Fibroblast of villous mesenchyme (primary cell): ENCODE measurements around the gene MYO10. TPM values are rescaled to one million over a fixed set of nuclear protein-coding genes. Genes with fewer than 3 reads are reported as not detected.

ENCODE experiments used
- DNase-seq: peaks from one replicate; pipeline ENCODE4 v3.0.0-alpha.2; 2010; ENCODE audit warnings: low read depth
- H3K4me3 ChIP-seq: 2 replicates; pipeline ENCODE4 v1.5.1; 2011; ENCODE audit warnings: low read depth, mild to moderate bottlenecking, low read length
- total RNA-seq: library from RNA; depleted of rRNA; stranded (reverse); fragments of >200 nt; gene quantifications from 2 replicates; pipeline ENCODE4 v1.2.3, GENCODE V29; 2012
- TF ChIP-seq, protein P1 (sequence below): IDR thresholded peaks from 2 replicates; pipeline ENCODE4 v1.5.1; 2012; ENCODE audit warnings: low read depth, mild to moderate bottlenecking, low read length; ENCODE audit not compliant: insufficient read depth

MYO10 gene
- total RNA-seq, 1 donor: 36.7 TPM

DNA sequence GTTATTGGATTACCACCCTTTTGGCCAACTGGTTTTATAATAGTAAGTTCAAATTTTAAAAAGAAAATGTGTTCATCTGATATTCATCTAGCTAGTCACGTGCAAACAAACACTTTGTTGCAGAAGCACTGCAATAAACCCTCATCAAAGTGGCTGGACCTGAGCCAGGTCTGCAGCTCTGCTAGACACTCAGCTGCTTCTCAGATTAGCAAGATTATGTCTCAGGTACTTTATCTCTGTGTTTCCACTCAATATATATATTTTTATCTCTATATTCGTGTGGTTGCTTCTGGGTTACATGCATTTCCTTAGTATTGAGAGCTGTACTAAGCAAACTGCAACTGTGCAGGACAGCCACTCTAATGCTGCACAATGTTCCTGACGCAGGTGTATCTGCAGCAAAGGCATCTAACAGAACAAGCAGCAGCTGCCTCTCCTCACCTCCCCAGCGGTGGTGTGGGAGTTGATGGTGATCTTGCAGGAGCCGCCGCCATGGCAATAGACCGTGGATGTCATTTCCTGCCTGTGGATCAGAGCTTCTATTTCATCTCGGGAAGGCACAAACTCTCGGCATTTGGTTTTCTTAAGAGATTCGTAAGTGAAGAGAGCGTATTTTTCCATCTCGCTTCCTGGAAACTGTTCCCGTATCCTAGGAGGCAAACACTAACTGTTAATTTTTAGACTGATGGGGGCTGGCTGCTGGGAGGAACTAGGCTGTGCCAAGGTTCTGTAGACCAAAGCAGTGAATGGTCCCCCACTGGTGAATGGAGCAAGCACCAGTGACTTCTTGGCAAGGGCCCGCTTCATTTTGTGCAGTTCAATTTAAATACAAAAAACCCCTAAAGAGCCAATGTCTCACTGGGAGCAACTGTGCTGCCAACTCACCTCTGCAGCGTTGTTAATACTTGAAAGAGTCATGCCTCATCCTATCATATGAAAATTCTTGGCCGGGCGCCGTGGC lies 262.6 kb downstream of the MYO10 start:
- DNase-seq: no peak
- no peak overlapping the region for H3K4me3 ChIP-seq
- TF ChIP-seq, protein P1, sequence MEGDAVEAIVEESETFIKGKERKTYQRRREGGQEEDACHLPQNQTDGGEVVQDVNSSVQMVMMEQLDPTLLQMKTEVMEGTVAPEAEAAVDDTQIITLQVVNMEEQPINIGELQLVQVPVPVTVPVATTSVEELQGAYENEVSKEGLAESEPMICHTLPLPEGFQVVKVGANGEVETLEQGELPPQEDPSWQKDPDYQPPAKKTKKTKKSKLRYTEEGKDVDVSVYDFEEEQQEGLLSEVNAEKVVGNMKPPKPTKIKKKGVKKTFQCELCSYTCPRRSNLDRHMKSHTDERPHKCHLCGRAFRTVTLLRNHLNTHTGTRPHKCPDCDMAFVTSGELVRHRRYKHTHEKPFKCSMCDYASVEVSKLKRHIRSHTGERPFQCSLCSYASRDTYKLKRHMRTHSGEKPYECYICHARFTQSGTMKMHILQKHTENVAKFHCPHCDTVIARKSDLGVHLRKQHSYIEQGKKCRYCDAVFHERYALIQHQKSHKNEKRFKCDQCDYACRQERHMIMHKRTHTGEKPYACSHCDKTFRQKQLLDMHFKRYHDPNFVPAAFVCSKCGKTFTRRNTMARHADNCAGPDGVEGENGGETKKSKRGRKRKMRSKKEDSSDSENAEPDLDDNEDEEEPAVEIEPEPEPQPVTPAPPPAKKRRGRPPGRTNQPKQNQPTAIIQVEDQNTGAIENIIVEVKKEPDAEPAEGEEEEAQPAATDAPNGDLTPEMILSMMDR: no peak

DNA sequence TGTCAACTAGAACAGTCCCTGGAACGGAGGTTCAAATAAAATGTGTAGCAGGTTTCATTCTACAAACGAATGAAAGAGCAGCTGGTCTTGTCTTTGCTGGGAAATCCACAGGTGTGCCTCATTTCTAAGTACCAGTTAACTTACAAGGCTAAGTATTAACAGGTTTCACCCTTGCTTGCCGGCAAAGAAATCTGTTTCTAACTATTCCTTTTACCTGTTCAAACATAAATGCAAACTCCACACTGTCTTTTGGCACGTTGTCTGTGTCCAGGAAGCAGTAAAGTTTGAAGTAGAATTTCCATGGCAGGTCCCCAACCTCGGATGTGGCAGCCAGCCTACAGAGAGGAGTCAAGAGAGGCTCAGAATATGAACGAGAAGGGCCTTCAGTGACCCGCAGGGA lies 264.9 kb downstream of the MYO10 start:
- DNase-seq: no peak
- no peak overlapping the region for H3K4me3 ChIP-seq
- TF ChIP-seq, protein P1: no peak

DNA sequence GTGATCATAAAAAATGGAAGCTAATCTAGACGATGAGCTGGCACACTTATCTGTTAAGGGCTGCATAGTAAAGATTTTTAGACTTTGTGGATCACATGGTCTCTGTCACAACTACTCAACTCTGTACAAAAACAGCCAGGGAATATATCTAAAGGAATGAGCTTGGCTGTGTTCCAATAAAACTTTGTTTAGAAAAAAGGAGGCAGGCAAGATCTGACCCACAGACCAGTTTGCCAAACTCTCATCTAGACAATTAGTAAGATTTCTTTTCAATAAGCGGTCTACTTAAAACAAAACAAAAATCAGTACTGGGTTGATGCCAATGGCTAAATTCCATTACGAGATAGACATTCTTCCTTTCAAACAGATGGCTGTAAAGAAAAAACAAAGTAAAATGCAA lies 266.3 kb downstream of the MYO10 start:
- peak; percentile 87 for DNase-seq
- no peak overlapping the region for H3K4me3 ChIP-seq
- TF ChIP-seq, protein P1: no peak

DNA sequence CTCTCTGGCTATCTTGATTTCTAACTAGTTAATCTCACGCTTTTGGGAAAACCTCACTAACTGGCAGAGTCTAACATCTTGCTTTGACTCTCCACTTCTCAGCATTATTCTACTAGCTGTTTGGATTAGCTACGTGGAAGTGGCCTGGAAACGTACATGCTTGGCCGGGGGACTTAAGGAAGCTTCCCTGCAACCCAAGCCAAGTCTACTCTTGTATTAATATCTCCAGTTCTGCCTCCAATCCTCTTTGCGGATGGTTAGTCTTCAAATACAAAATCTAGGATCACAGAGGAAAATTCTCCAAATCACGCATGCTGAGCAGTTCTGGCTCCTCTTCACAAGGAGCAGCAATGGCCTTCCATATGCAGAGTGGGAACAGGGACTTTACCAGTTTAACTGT lies 267.5 kb downstream of the MYO10 start:
- DNase-seq: no peak
- H3K4me3 ChIP-seq: no peak overlapping the region
- TF ChIP-seq, protein P1: no peak

DNA sequence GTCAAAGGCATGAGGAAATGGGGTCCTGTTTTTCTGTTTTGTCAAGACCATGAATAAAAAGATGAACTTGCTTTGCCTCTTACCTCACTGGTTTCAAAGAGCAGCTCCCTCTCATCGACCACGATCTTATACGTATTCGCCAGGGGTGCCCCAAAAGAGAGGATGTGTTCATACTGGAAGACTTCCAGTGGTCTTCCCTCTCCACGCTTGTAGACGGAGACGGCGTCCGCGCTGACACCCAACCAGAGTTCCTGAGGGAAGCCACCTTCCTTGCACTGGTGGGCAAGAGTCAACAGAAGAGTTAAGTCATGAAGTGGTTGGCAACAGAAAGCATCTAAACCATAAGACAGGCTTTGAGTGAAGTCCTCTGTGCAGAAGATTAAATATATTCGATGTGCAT lies 267.9 kb downstream of the MYO10 start:
- DNase-seq: no peak
- H3K4me3 ChIP-seq: no peak overlapping the region
- TF ChIP-seq, protein P1: no peak

DNA sequence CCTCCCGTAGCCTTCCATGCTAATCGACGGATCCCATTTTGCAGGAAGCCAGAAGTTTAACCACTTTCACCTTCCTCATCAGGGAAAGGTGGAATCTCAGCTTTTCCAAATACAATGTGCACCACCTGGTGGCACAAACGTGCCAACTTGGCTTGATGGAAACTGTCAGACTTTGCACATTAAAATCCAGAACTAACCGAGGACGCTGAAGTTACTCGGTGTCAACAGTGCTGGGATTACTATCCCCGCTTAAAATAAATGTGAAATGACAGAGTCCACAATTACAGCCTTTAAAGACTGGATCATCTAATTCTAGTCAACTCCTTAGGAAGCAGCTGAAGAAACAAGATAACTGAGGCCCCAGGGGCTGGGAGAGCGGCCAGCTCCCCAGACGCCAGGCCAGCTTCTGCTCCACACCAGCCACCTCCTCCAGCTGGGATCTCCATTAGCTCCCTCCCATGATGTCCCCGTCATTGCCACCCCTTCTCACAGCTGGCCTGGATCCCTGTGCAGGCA lies 269.1 kb downstream of the MYO10 start:
- TF ChIP-seq, protein P1: peak; percentile 35

More for the DNA sequence above, 269.1 kb downstream of the MYO10 start:
- no peak overlapping the region for H3K4me3 ChIP-seq
- peak; percentile 22 for DNase-seq
